GM18867 (cell line): Measurements from ENCODE around the gene BORCS8.
"Not testable (repeated sequence)": the region's sequence is repeated elsewhere in the genome, so short reads cannot be mapped to it uniquely, and the experiment has no call there.

Experiments
- ATAC-seq: cut with Tn5 transposase; IDR thresholded peaks from one replicate; pipeline ENCODE4 v1.9.1; 2021; ENCODE audit warnings: mild to moderate bottlenecking, moderate library complexity; ENCODE audit not compliant: unreplicated experiment

The BORCS8 gene

DNA sequence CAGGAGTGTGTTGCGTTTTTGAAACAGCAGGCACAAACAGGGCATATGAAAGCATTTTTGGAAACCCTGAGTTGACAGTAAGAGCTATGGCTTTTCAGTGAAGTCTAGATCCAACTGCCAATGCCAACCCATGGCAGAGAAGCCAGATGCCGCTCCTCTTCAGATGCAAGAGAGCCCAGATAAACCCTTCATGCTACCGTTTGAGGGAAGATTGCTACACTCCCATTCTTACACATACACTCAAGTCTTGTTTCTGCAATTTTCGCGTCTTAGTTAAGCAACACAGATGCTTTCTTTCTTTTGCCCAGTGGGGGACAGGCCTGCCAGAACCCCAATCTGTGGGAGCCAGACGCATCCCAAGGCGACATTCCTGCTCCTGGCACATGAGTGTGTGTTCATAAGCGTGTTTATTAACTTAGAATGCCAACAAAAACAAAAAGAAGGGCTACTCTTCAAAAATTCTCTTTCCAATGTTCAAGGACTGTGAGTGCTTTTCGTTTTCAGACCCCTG lies 10.4 kb downstream of the BORCS8 start:
- no peak for ATAC-seq

DNA sequence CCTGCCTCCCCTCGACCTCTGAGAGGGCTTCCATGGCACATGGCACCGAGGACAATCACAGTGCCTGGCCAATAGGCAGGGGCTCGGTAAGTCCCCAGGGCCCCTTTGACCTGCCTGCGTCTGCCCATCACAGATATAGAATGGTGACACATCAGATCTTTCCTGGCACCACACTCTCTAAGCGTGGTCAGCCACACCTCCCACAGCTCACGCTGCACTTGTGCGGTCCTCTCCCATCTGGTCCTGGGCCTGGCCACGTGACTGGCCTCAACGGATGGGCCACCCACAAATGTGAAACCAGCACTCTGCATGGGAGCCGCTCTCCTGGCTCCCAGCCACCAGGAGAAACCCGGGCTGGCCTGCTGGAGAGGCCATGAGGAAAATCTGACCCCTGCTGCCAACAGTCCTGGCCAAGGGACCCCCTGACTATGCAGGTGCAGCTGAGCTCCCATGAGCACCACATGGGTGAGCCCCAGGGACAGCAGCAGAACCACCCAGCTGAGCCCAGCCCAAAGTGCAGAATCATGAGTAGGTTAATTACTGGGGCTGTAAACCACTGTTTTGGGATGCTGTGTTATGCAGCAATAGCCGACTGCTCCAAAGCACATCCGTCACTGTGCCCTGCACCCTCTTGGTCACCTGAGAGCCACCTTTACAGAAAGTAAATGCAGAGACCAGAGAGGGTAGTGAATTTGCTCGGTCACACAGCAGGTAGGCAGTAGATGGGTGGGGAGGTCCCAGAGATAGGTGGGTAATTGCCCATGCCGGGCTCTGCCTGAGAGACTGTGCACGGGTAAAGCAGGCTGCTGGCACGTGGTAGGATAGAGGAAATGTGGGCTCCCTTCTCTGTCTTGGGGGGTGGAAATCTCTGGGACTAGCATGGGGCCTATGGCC lies 12.2 kb downstream of the BORCS8 start:
- no peak for ATAC-seq

DNA sequence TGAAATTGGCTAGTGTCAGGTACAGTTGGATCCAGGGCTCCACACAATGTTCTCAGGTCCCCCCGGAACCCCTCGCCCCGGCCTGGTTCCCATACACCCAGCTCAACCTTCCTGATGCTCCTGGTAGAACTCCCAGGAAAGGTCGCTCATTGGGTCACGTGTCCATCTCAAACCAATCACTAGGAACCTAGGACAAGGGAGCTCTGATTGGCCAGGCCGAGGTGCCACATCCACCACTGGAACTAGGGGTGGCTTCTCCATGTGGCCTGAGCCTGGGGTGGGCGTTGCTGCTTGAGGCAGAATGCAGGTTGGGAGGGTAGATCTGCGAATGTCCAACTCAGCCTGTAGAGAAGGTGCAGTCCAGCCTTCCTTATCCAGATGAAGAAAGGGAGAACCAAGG lies 15.0 kb downstream of the BORCS8 start:
- no peak for ATAC-seq

DNA sequence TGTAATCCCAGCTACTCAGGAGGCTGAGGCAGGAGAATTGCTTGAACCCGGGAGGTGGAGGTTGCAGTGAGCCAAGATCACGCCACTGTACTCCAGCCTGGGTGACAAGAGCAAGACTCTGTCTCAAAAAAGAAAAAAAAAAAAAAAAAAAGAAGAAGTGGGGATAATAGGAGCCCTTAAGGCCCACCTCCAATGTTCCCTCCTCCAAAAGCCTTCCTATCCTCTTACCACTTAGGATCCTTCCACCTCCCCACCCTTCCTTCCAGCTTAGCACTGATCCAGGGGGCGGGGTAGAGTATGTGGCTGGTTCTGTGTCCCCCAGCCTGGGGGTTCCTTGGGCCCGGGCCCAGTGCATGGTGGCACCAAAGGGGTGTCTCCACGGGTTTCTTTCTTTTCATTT lies 18.7 kb downstream of the BORCS8 start:
- not testable (repeated sequence) for ATAC-seq

DNA sequence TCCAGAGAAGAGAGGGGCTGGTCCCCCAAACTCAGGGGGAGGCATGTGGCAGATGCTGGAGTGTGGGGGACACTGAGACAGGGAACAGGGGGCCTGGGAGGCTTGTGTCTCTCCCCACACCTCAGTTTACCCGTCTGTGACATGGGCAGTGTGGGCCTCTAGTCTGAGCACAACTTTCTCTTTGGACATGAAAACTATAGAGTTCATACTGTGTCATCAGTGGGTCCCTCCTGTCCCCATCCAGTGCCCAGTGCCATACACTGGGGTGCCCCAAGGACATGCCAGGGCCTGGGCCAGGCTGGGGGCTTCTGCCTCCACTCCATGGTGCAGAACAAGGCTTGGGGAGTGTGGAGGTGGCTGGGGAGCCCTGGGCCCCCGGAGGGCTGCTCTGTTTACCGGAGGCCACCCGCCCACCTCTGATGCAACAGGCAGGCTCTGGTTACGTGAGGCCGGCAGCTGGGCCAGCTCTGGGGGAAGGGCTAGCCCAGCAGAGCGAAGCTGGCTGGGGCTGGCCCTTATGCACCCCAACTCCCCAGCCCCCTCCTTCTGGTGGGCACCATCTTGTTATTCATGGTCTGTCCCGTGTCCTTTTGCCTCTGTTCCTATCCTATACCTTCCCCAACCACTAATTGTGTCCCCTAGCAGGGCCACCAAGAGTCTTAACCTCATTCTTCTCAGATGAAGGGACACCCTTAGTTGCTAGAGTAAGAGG lies 20.0 kb downstream of the BORCS8 start:
- ATAC-seq, result no peak

DNA sequence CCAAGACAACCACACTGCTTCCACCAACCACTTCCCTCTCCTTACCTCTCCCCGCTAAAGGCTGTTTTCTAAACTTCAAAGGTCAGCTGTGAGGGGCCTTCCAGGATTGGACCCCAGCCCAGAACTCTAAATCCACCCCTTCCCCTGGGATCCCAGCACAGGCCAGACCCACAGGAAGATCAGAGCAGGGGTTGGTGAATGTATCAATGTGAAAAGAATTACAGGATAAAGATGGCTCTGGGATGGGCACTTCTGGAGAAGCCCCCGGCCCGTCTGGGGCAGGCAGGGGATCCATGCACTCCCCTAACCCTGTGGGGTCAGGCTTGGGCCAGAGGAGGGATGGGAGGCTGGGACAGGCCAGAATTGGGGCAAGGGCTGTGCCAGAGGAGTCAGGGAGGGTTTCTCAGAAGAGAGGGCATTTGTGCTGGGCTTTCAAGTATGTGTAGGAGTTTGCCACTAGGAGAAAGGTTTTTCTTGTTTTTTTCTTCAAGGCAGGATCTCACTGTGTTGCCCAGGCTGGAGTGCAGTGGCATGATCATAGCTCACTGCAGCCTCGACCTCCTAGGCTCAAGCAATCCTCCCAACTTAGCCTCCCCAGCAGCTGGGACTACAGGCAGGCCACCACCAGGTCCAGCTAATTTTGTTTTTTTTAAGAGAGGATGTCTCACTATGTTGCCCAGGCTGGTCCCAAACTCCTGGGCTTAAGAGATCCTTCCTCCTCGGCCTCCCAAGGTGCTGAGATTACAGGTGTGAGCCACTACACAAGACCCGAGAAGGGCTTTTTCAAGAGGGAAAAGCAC lies 20.9 kb downstream of the BORCS8 start:
- ATAC-seq, result no peak

DNA sequence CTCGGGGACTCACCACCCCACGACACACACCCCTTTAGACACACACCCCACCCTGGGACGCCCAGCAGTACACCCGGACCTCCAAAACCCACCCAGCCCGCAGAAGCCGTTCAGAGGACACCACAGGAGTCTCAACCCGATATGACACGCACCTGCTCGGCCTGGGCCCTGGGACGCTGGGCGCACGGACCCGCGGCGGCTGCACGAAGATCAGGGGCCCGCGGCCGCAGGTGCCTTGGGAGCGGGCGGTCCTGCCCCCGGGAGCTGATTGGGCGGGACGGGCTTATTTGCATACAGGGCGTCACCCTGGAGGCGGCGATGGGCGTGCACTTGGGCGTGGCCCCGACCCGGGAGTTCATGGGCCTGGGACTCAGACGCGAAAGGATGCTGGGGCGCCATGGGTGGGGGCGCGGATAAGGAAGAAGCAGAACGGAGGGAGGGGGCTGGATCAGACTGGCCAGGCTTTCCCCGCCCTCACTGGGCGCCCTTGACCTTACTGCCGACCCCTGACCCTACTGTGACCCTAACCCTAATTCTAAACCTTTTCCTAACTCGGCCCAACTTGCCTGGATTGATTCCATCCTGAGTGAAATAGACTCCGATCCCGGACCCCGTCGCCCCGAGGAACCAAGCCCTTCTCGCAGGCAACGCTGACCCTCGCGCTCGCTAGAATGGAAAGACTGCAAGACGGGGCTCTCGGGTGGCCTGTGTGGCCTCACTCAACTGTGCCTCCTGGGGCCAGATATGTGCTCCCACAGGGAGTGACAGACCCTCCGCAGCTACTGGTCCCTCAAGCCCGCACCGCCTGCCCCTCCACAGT lies 21.7 kb downstream of the BORCS8 start, which contains the start of gene MEF2B:
TSS of gene MEF2B (minus strand) at position 211 of the 820 bp plus-strand sequence. CDS start 19,528 bp downstream, outside the sequence.
- peak; percentile 85 for ATAC-seq

DNA sequence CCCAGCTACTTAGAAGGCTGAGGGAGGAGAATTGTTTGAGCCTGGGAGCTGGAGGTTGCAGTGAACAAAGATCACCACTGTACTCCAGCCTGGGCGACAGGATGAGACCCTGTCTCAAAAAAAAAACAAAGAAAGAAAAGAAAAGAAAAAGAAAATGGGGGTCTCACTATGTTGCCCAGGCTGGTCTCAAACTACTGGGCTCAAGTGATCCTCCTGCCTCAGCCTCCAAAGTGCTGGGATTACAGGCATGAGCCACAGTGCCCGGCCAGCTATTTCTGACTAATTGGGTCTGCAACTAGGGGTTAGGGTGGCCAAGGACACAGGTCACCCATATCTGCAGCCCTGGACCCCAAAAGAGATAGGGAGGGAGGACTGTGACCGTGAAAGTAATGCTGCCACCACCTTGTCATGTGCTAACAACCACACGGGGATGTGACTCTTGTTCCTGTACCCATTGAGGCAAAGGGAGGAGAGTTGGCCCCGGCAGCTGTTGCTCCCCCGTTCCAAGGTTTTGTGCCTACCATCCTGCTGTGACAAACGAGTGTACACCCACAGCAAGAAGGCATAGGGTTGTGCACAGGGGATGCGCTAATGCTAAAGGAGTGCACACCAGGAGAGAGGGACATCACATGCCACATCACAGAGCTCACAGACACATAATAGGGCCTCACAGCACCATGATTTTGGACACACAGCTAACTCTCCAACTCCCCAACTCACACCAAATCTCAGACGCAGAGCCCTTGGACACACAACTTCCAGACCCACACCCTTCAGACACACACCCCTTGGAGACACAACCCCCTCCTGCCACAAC lies 22.5 kb downstream of the BORCS8 start:
- ATAC-seq, result no peak

DNA sequence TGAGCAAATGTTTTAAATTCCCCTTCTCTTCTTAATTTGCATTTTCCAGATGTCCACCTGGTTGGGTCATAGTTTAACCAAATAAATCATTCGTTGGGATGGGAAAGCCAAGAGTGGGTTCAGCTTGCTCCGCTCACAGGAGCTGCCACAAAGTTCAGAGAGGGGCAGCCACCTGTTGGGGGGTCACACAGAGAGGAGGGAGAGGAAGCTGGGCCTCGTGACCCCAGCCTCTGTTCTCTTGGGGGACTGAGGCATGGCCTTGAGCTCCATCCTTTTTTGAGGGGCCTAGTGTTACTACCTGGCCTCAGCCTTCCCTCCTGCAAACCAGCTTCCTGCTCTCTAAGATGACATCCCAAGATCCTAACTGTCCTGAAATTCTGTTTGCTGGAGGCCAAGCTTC lies 24.3 kb downstream of the BORCS8 start:
- no peak for ATAC-seq

DNA sequence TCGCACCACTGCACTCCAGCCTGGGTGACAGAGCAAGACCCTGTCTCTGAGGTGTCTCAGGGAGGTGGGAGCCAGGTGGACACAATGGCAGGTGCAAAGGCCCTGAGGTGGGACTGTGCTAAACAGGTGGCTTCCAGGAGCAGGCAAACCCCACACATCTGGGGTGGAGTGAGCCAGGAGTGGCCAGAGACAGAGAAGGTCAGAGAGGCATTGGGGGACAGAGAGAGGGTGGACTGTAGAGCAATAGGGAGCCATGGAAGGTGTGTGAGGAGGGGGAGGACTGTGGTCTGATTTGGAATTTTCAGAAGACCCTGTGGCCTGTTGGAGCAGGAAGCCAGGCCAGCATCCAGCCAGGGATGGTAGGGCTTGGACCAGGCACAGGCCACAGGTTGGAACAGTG lies 26.6 kb downstream of the BORCS8 start:
- no peak for ATAC-seq

DNA sequence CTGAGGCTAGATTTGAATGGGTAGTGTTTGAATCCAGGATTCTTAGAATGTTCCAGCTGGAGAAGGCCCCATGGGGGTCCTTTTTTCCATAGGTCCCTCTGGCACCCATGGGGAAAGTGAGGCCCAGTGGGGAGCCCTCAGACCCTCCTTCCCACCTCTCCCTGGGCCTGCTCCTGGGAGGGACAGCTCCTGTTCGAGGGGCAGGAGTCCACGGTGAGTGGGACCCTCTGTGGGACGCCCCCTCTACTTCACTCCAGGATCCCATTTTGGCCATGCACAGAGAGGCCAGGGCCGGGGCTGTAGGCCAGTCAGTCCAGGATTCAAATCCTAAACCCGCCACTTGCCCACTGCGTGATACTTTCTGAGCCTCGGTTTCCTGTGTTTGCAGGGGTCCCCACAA lies 29.5 kb downstream of the BORCS8 start:
- ATAC-seq, result no peak

DNA sequence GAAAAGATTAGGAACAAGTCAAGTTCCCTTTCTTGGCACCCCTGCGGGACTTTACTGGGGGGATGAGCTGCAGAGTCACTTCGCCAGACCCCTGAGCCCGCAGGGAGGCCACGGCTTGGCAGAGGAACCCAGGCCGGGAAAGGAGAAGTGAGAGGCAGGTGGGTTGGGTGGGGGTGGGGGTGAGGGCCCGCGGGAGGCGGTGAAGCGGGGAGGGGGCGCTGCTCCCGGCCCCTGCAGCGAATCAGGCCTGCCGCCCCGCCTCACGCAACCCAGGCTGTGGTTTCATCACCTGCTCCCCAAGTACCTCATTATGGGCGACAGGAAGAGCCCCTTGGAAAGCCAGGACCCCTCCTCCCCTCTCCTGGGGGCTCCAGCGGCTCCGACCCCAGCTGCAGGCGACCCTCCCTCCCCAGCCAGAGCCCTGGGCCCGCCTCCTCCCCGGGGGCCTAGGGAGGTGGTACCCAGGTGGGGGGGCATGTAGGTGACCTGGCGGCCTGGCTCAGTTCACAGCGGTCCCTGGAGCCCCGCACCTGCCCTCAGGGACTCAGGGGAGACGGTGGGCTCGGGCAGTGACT lies 31.4 kb downstream of the BORCS8 start:
- no peak for ATAC-seq

DNA sequence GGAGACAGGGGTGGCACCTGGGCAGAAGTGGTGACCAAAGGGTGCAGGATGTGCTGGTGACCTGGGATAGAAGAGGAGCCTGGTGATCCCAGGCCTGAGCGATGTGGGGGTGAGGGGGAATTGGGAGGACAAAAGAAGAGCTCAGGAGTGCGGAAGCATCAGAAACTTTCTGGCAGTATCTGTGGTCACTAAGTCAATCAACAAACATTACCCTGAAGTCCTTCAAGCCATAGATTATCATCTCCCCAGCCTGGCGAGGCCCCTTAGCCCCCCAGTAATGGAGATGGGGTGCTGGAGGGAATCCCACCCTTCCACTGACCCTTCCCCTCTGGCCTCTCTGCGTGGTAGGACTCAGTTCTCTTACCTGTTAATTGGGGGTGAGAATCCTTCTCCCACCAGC lies 32.4 kb downstream of the BORCS8 start:
- ATAC-seq, result no peak

DNA sequence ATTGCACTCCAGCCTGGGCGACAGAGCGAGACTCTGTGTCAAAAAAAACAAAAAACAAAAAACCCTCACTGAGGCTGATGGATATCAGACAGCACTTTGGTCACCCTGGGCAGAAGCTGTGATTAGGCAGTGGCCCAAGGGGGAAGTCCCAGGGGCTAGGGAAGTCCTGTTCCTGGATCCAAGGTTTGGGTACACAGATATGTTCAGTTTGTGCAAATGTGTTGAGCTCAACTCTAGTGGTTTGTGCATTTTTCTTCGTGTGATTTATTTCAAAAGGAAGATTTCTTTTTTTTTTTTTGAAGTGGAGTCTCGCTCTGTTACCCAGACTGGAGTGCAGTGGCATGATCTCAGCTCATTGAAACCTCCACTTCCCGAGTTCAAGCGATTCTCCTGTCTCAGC lies 34.1 kb downstream of the BORCS8 start:
- ATAC-seq, result no peak

DNA sequence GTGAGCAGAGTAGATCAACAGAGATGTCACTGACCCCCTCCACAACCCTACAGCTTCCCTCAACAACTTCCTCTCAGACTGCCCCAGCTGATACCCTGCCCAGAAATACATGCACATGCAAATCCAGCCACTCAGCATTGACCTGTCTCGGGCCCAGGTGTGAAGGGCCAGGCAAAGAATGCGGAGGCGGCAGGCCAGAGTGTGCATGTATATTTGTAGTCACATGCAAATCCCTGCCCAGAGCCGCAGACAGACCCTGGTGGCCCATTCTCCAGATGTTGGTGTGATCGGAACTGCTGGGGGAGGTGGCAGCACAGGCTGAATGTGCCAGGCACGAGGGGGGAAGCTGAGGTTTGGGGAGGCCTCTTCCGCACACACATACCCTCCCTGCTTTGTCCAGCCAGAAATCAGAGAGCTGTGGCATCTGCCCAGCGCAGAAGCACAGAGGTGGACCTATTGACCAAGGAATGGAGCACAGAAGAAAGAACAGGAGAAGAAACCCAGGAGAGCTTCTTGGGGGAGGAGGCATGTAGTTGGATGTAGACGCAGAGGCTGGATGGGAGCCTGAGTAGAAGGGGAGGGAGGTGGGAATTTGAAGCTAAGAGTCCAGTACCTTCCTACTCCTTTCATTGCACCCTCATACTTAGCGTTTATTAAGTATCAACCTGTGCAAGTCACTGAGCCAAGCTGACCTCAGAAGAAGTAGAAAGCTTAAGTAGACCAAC lies 36.3 kb downstream of the BORCS8 start:
- peak; percentile 83 for ATAC-seq

DNA sequence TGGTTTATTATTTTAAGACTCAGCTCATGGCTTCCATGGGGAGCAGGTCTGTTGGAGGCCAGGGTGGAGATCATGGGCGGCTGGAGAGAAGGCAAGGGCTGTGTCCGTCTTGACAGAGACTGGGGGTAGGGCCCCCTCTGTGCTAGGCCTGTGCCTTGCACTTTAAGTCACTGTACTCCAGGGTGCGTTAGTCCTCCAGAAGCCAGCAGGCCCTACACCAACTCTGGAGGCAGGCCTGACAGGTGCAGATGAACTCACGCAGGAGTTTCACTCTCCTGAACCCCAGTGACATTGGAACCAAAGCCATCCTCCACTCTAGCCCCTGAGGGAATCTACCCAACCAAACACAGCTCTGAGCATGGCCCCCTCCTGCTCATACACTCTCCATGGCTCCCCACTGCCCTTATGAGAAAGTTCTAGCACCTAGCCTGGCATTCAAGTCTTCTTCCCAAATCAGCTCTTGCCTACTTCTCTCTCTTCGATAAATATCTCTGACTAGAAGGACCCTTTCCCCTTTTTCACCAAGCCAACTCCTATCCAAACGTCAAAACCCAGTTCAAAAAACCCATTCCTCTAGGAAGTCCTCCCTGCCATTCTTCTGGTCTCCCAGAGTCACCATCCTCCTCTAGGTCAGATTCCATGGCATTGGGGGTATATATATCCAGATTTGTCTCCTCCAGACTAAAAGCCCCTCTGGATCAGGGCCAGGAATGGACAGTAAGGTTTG lies 37.0 kb downstream of the BORCS8 start:
- ATAC-seq, result no peak

DNA sequence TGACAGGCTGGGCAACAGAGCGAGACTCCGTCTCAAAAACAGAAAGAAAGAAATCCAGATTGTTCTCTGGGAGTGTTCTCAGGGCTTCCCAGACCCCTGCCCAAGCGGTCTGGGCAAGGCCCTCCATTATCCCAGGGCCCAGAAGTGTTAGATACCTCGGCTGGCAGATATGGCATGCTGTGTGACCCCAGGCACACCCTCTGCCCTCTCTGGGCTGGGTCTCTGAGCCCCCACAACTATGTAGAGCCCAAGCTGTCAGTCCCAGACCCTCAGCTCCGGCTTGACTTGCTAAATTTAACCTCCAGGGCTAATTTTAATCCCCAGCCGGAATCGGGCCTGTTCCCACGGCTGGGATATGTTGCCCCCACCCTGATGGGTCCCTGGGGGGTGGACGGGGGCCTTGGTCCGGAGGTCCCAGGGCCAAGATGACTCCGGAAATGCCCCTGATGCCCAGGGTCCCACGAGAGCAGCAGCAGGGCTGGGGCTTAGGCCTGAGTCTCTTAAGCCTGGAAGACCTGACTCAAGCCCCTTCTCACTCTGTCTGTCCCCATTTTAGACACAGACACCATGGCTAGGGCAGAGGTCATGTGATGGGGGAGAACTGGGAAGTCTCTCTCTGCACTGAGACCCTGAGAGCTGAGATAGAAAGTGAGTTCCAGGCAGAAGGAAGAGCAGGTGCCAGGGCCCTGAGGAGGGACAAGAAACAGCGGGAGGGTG lies 39.1 kb downstream of the BORCS8 start:
- ATAC-seq, result no peak
